ENCODE data around the gene AP4B1. TPM values are rescaled to one million over a fixed set of nuclear protein-coding genes. Genes with fewer than 3 reads are reported as not detected.

AP4B1 gene
- total and polyA plus RNA-seq, 9 of the 15 experiments (the other 6 are each of a cell fraction or from before 2014, with no cell fraction given) = 15.8 to 36.5 (median 24.6) TPM

DNA sequence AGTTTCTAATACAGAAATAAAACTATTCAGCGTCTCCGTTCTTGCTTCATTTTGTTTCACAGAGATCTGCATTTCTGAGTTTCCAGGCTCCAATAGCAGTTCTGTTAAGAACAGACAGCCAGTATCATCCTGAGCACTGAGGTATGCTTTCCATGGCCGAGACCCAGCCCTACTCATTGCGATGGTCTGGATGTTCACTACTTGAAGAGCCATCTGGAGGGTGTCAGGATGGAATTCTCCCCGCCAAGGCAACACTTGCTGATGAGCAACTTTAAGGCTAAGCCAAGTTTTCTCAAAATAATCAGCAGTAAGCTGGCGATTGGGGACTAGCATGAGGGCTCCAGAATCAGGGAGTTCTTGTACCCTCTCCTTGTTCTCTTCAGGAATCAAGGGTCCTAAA lies 9.5 kb downstream of the AP4B1 start (continued):
- no peak for TF ChIP-seq AFF1 (IDR thresholded peaks at IDR 0.05; ENCODE audit: low read depth in 1 of 2, partially characterized antibody in 2 of 2)
- TF ChIP-seq NFRKB (IDR thresholded peaks at IDR 0.05; ENCODE audit: low read depth) = no peak
- no peak for TF ChIP-seq ZNF511 (CRISPR knock-in tag; IDR thresholded peaks at IDR 0.05)
- TF ChIP-seq TAL1 (IDR thresholded peaks at IDR 0.05) = no peak
- no peak for TF ChIP-seq CBX5 (IDR thresholded peaks at IDR 0.05; ENCODE audit: borderline replicate concordance, low read depth)
- TF ChIP-seq TCF15 (CRISPR knock-in tag; IDR thresholded peaks at IDR 0.05) = no peak

GRCh38 chr1:113893267-113893666 lies 11.3 kb downstream of the AP4B1 start:
- Histone ChIP-seq H2AFZ (ENCODE audit: low read depth, low read length) (no peak overlapping the region), H3K79me2 (ENCODE audit: control insufficient read depth, insufficient read depth, low read length) (no peaks in the 10 kb centered on the region), H3K27ac (ENCODE audit: extremely low read depth, low read depth, low read length) (no peak overlapping the region), H3K9me3 (replicated peaks; ENCODE audit: control insufficient read depth, insufficient read depth, low read depth, low read length) (no peaks in the 10 kb centered on the region), H3K4me2 (ENCODE audit: insufficient read depth, low read length) (no peak overlapping the region), H3K36me3 (ENCODE audit: control insufficient read depth, insufficient read depth, low read length) (peaks cover 34% of the 10 kb centered on the region; the same call in 2 of the 3 replicates), H3K9ac (ENCODE audit: insufficient read depth in 1 of 2, low read depth in 2 of 2, low read length in 2 of 2) (no peak overlapping the region), H3K4me3 (no peak overlapping the region), H3K9me1 (ENCODE audit: control insufficient read depth, insufficient read depth, low read length) (no peaks in the 10 kb centered on the region), H4K20me1 (replicated peaks; ENCODE audit: control insufficient read depth, insufficient read depth, low read length) (no peaks in the 10 kb centered on the region), H3K4me1 (replicated peaks in 1 of 2; ENCODE audit: control insufficient read depth in 2 of 2, insufficient read depth in 2 of 2, low read length in 2 of 2) (no peaks in the 10 kb centered on the region), H3K27me3 (ENCODE audit: control insufficient read depth in 2 of 2, insufficient read depth in 2 of 2, low read length in 2 of 2) (no peaks in the 10 kb centered on the region)
- in situ Hi-C loops (cut with MboI) (no loop called here), intact Hi-C loops (cut with micrococcal nuclease) (no loop called here)
- ChIA-PET CTCF (ENCODE audit: low intra/inter-chr PET ratio) (no interaction called here), POLR2A (interaction anchor here (0.5 to 1.5 kb wide), 8 partner anchors 11 to 1295 kb away, joined by 3 to 7 read pairs (median 4); partner anchors contain the start of gene AP4B1)
- FAIRE-seq = no peak
- WGBS (ENCODE audit: insufficient coverage, low coverage, missing lambda C conversion rate) = 62% methylated on average over 3 of the region's 3 CpGs
- ATAC-seq = no peak
- no TSS peak for BruUV-seq (replicated peaks)
- no peak for DNase-seq (ENCODE audit: extremely low read depth in 1 of 4, low spot score in 3 of 4)
- TF ChIP-seq ATF6 (CRISPR knock-in tag; IDR thresholded peaks at IDR 0.05) (no peak), DDX20 (tag; IDR thresholded peaks at IDR 0.05; ENCODE audit: low read depth) (no peak), ZNF280B (CRISPR knock-in tag; IDR thresholded peaks at IDR 0.05) (no peak), ID3 (CRISPR knock-in tag; IDR thresholded peaks at IDR 0.05) (no peak), ID3 (tag; IDR thresholded peaks at IDR 0.05) (no peak), CBX3 (IDR thresholded peaks at IDR 0.05; ENCODE audit: borderline replicate concordance in 1 of 2, low read length in 2 of 2) (no peak)

Data from K562 (cell line).